HG02623 (cell line): ENCODE measurements around the gene BOD1L1.

Source experiments
- ATAC-seq: cut with Tn5 transposase; IDR thresholded peaks from one replicate; pipeline ENCODE4 v1.9.1; 2021; ENCODE audit warnings: moderate library complexity; ENCODE audit not compliant: unreplicated experiment

Gene BOD1L1

DNA sequence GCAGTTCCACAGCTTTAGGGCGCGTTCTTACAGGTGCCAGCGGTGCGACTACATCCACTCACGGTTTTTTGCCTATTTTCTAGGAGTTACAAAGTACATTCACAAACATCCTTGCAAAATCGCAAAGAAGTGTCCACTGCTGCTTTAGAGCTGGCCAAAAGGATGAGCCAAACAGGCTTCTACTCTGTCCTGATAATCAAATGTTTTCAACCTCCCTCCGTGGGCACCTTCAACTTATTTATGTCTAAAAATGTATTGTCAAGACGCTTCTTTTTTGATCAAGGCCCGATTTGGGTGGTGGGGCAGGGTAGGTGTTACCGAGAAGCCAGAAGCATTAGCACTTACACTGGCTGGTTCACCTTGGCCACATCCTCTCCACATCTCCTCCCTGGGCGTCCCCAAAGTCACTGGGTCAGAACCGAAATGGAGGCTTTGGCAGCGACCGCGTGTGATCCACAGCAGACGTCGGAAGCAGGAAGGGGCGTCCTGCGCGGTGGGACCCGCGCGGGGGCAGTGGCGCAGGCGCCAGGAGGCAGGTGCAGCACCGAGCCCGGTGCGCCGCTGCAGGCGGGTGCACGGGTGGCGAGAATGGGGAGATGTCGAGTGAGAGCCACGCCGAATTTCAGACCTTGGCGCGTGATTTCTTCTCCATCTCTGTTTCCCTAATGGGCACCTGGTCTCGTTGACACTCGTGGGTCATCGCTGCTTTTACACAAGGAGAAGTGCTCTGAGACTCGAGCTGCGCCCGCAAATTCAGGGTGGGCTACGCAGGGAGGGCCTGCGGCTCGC lies 100.1 kb downstream of the BOD1L1 start:
- ATAC-seq: no peak

DNA sequence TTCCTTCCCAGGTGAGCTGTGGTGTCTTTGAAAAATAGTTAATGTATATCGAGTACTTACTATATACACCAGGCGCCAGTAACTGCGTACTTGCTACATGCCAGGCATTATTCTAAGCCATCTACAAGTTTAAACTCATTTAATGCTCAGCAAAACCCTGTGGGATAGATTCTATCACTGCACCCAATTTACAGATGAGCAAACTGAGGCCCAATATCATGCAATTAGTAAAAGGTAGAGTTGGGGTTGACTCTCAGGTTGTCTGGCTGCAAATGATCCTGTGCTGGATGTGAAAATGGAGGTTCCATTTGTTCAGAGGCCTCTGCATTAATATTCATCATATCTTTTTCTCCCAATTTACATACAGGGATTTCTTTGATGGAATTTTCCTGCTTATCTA lies 100.9 kb downstream of the BOD1L1 start:
- no peak for ATAC-seq

DNA sequence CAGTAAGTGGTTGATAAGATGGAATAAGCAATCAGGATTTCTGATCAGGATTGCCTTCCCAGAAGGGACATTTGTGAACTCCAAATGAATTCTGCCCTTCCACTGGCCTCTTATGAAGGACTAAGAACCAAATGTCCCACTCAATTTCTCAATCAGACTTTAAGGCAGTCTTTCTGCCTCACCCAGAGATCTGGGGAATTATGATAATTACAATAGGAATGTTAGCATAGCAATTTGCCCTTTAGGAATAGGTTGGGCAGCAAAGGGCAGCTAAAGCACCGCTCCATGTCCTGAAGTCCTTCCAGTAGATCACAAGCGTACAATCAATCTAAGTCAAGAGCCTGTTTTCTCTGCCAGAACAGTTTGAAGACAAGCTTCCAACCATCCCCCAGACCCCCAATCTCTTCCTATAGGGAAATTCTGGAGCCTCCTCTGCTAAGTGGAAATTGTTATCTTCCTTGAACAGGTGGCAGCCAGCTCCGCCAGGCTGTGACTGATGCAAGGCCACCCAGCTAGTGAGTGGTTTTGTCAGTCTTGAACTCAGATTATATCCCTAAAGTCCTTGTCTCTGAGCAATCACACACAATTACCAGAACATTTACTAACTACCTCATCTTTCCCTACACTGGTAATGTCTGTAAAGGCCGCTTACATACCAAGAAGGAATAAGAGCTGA lies 101.8 kb downstream of the BOD1L1 start:
- no peak for ATAC-seq

DNA sequence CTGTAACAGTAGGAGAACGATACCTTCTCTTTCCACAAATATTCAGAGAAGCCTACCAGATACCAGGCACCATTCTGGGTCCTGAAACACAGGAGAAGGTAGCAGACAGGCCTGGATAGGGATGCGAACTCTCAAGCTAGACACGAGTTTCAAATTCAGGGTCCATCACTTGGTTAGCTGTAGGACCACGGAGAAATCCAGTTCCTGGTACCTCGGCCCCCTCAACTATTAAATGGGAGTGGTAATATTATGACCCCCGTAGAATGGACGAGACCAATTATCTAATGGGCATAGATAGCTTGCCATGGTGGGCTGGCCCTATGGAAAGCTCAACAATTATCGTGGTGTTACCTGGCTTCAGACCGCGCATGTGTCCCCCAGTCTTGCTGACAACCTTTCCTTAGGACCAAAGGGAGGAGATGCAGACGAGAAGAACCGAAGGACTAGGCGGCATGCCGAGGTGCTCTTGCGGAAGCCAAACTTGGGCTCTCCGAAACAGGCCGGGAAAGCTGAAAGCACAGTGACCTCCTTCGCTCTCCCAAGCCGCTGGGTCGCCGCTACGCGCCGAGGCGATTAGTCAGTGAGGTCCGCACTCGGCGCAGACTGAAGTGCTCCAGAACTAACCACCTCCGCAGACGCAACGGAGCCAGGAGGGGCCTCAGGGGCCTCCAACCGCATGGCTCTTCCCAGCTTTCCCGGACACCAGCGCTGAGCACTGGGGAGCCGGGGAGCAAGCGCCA lies 102.9 kb downstream of the BOD1L1 start:
- no peak for ATAC-seq

DNA sequence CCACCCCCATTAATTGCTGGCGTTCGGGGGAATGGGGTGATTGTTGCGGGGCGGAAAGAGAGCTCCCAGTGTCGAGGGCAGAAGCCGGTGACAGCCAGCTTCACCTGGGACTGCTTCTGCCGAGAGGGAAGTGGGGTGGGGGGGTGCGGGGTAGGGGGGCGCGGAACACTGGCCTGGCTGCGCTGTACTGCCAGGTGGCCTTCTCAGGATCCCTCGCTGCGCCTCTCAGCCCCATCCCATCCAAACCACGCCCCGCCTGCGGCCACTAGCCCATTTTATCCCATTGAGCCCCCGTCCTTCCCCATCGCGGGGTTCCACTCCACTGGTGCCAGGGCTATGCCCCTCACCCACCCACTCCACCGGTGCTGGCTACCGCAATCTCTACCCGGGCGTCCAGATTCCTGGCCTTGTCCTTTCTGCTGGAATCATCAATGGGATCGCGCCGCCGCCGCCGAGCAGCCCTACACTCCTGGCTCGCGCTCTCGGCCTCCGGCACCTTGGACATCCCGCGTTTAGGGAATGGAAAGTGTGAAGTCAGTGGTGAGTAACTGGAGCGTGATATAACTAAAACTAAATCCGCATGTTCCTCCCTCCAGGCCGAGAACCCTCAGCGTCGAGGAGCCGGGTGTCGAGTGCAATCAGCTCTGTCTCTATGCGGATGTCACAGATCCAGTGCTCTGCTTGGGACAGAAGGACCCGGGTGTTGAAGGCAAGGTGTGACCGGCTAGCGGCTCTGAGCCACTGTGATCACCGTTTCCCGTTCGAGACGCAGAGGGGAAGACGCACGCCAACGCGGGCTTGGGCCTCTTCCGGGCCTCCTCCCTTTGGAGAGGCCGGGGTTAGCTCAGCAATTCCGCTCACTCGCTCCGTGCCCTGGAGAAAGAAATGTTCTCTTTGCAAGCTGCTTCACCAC lies 103.7 kb downstream of the BOD1L1 start:
- no peak for ATAC-seq

DNA sequence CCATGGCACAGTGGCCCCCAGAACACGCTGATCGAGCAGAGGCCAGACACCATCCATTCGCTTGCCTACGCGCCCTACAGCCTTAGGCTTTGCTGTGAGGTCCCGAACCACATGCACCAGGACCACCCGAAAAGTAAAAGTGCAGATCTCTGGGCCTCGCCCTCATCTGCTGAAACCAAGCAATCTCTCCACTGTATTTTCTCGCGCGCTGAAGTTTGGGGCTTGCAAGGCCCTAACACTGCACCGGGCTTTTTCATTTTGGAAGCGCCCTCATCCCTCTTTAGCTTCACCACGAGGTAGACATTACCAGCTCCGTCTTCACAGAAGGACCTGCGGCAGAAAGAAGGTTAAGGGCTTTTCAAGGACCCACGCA lies 104.4 kb downstream of the BOD1L1 start:
- no peak for ATAC-seq

DNA sequence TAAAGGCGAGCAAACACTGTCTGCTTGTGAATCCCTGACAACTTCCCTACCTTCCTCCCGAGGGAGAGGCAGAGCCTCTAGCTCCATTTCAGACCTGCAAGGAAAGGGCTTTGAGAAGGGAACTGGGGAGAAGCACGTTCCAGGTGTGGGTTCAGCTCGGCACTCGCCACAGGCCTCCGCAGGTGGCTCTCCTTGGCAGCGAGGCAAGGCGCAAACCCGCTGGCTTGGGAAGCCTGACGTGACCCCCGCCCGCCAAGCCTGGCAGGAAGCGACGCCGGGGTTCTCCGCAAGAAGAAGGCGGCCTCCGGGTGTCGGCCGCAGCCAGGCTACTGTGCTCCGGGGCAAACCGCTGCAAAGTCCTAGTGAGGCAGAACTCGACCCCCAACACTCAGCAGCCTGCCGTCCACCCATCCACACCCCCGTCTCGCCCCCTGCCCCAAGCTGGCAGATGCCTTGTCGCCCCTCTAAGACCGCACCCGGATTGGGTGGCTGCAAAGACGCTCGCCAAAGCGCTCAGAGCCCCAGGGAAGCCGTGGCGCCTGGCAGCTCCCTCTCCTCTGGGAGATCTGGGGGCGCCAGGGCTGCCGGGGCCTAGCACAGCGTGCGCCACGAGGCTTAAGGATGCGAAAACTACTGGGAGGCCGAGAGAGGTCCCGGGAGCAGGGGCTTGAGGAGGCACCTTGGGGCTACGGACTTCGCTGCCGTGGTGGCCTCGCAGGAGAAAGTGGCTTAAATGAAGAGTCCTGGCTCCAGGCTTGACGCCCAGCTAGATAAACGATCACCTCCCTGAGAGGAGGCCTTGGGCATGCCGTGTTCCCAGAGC lies 105.0 kb downstream of the BOD1L1 start:
- no peak for ATAC-seq

DNA sequence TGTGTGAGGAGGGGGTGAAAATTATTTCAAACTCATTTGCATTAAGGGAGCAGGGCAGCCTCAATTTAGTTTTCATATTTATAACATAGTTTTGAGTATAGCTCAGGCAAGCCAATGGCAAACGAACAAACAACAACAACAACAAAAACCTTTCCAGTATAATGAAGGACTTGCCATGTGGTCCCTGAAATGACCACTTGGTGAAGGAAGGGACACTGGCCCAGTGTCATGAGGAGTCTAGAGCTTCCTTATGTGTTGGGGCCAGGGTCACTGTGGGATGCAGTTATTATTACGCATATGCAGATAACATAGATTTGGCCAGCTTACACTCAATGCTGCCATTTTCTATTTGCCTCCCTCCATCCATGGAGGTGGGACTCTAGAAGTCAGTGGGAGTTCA lies 106.5 kb downstream of the BOD1L1 start:
- ATAC-seq: no peak
